ENCODE measurements around the gene ARRDC4. TPM values are rescaled to one million over a fixed set of nuclear protein-coding genes. Genes with fewer than 3 reads are reported as not detected.

Gene ARRDC4
- total RNA-seq, 1 experiment from 2014 or later, result 6.3 TPM

- no peak for DNase-seq (ENCODE audit: low spot score)
Observed at GRCh38 chr15:97998307-97999071, 38.0 kb downstream of the ARRDC4 start.

- peak; percentile 30 for DNase-seq (ENCODE audit: low spot score)
Observed at GRCh38 chr15:98000249-98001203, 40.0 kb downstream of the ARRDC4 start.

- DNase-seq (ENCODE audit: low spot score), result no peak
Observed at GRCh38 chr15:98001663-98002194, 41.2 kb downstream of the ARRDC4 start.

- DNase-seq (ENCODE audit: low spot score), result no peak
Observed at GRCh38 chr15:98002419-98002818, 41.9 kb downstream of the ARRDC4 start.

GRCh38 chr15:98002866-98003265, 42.4 kb downstream of the ARRDC4 start:
- no peak for DNase-seq (ENCODE audit: low spot score)

- DNase-seq (ENCODE audit: low spot score), result no peak
Observed at GRCh38 chr15:98003518-98003917, 43.0 kb downstream of the ARRDC4 start.

- DNase-seq (ENCODE audit: low spot score), result no peak
Observed at GRCh38 chr15:98003996-98004395, 43.5 kb downstream of the ARRDC4 start.

- no peak for DNase-seq (ENCODE audit: low spot score)
Observed at GRCh38 chr15:98005659-98006058, 45.2 kb downstream of the ARRDC4 start.

GRCh38 chr15:98009169-98009568, 48.7 kb downstream of the ARRDC4 start:
- DNase-seq (ENCODE audit: low spot score), result no peak

- no peak for DNase-seq (ENCODE audit: low spot score)
Observed at GRCh38 chr15:98009971-98010370, 49.5 kb downstream of the ARRDC4 start.

GRCh38 chr15:98012354-98012753, 51.9 kb downstream of the ARRDC4 start:
- DNase-seq (ENCODE audit: low spot score), result no peak

- DNase-seq (ENCODE audit: low spot score), result no peak
Observed at GRCh38 chr15:98013631-98014030, 53.1 kb downstream of the ARRDC4 start.

- DNase-seq (ENCODE audit: low spot score), result no peak
Observed at GRCh38 chr15:98017150-98017964, 56.9 kb downstream of the ARRDC4 start.

GRCh38 chr15:98018761-98019351, 58.4 kb downstream of the ARRDC4 start:
- DNase-seq (ENCODE audit: low spot score), result no peak
